Smooth muscle cell (in vitro differentiated cells): Measurements from ENCODE around the gene ZSWIM7. TPM values are rescaled to one million over a fixed set of nuclear protein-coding genes. Genes with fewer than 3 reads are reported as not detected.

Experiments used
- DNase-seq: peaks from one replicate; lab custom pipeline; 2025; ENCODE audit not compliant: unreplicated experiment; lab: John Stamatoyannopoulos, UW
- H2AFZ ChIP-seq: fragments of 200-600 bp; sonication (generic); 2 replicates; pipeline ENCODE4 v1.6.0; 2016; ENCODE audit warnings: antibody characterized with exemption, low read depth, mild to moderate bottlenecking
- H3F3A ChIP-seq: fragments of 200-600 bp; sonication (generic); 2 replicates; pipeline ENCODE4 v1.6.0; 2017; ENCODE audit warnings: antibody characterized with exemption, low read depth
- H3K27ac ChIP-seq: fragments of 200-600 bp; sonication (generic); 2 replicates; pipeline ENCODE4 v1.5.1; 2016; ENCODE audit warnings: low read depth, mild to moderate bottlenecking
- H3K27me3 ChIP-seq: fragments of 200-600 bp; sonication (generic); 2 replicates; pipeline ENCODE4 v1.6.1; 2016; ENCODE audit warnings: low read depth, mild to moderate bottlenecking
- H3K36me3 ChIP-seq: fragments of 200-600 bp; sonication (generic); 2 replicates; pipeline ENCODE4 v1.5.1; 2016; ENCODE audit warnings: low read depth
- H3K4me1 ChIP-seq: fragments of 200-600 bp; sonication (generic); 2 replicates; pipeline ENCODE4 v1.5.1; 2016; ENCODE audit warnings: low read depth
- H3K4me2 ChIP-seq: fragments of 200-600 bp; sonication (generic); 2 replicates; pipeline ENCODE4 v1.6.0; 2016; ENCODE audit warnings: mild to moderate bottlenecking
- H3K4me3 ChIP-seq: fragments of 200-600 bp; sonication (generic); 2 replicates; pipeline ENCODE4 v1.5.1; 2016; ENCODE audit warnings: mild to moderate bottlenecking
- H3K79me2 ChIP-seq: fragments of 200-600 bp; sonication (generic); 2 replicates; pipeline ENCODE4 v1.6.0; 2016; ENCODE audit warnings: low read depth, mild to moderate bottlenecking
- H3K9ac ChIP-seq: fragments of 200-600 bp; sonication (generic); 2 replicates; pipeline ENCODE4 v1.6.0; 2016; ENCODE audit warnings: low read depth
- H3K9me3 ChIP-seq: fragments of 200-600 bp; sonication (generic); replicated peaks from 2 replicates; pipeline ENCODE4 v1.5.1; 2016; ENCODE audit warnings: low read depth
- H4K20me1 ChIP-seq: fragments of 200-600 bp; sonication (generic); 2 replicates; pipeline ENCODE4 v1.6.0; 2016; ENCODE audit warnings: low read depth
- CTCF ChIP-seq: fragments of 200-600 bp; sonication (generic); IDR thresholded peaks from 2 replicates; pipeline ENCODE4 v1.5.1; 2017; ENCODE audit warnings: borderline replicate concordance, mild to moderate bottlenecking, antibody characterized with exemption; ENCODE audit not compliant: insufficient read depth, poor library complexity, severe bottlenecking
- WGBS: methylation state at CpG from one replicate; pipeline ENCODE4 v1.1.7; 2016; ENCODE audit warnings: low lambda C conversion rate; 5-methylcytosine and 5-hydroxymethylcytosine counted together
- polyA plus RNA-seq: library from polyadenylated mRNA; unstranded; fragments of >200 nt; fragmentation: Nextera tagmentation; extraction: Ambion mirVana; gene quantifications from 2 replicates; pipeline ENCODE4 v1.2.1, GENCODE V29; 2016
- total RNA-seq: library from RNA; depleted of rRNA; stranded (reverse); fragments of >200 nt; gene quantifications from 2 replicates; pipeline ENCODE4 v1.2.3, GENCODE V29; 2014

ZSWIM7 gene
- total and polyA plus RNA-seq, 2 experiments from 2014 or later: 11.7 to 23.6 TPM

GRCh38 chr17:15967706-15968399 lies 31.7 kb downstream of the ZSWIM7 start:
- WGBS: 90% methylated on average over 11 of the region's 11 CpGs

GRCh38 chr17:15966879-15967248 lies 32.6 kb downstream of the ZSWIM7 start:
- H2AFZ ChIP-seq: no peak overlapping the region
- no peak overlapping the region for H3K4me3 ChIP-seq
- H3K36me3 ChIP-seq: no peaks in the 10 kb centered on the region
- H4K20me1 ChIP-seq: peaks cover 24% of the 10 kb centered on the region
- H3K9me3 ChIP-seq: no peaks in the 10 kb centered on the region
- no peak for DNase-seq
- no peak overlapping the region for H3K27ac ChIP-seq
- peak overlapping the region; percentile 13 for H3K4me2 ChIP-seq
- H3K27me3 ChIP-seq: no peaks in the 10 kb centered on the region
- H3F3A ChIP-seq: no peaks in the 10 kb centered on the region
- no peak for TF ChIP-seq CTCF
- peaks cover 11% of the 10 kb centered on the region for H3K4me1 ChIP-seq
- peaks cover 8% of the 10 kb centered on the region for H3K79me2 ChIP-seq
- 46% methylated on average over 10 of the region's 11 CpGs for WGBS
- no peak overlapping the region for H3K9ac ChIP-seq

More at GRCh38 chr17:15967706-15968399, 31.7 kb downstream of the ZSWIM7 start:
- DNase-seq: no peak
- Histone ChIP-seq H3K27ac (no peak overlapping the region), H3K36me3 (no peaks in the 10 kb centered on the region), H3K9me3 (no peaks in the 10 kb centered on the region), H3K27me3 (no peaks in the 10 kb centered on the region), H3K9ac (no peak overlapping the region), H3K4me3 (no peak overlapping the region), H3K79me2 (peaks cover 3% of the 10 kb centered on the region), H2AFZ (no peak overlapping the region), H3F3A (no peaks in the 10 kb centered on the region), H4K20me1 (peaks cover 29% of the 10 kb centered on the region), H3K4me1 (peaks cover 11% of the 10 kb centered on the region), H3K4me2 (no peak overlapping the region)
- TF ChIP-seq CTCF: no peak

GRCh38 chr17:15966183-15966878 lies 33.2 kb downstream of the ZSWIM7 start:
- Histone ChIP-seq H3K4me2 (peak overlapping the region; percentile 13), H2AFZ (no peak overlapping the region), H3K27ac (no peak overlapping the region), H3F3A (no peaks in the 10 kb centered on the region), H3K4me3 (no peak overlapping the region), H4K20me1 (peaks cover 24% of the 10 kb centered on the region), H3K27me3 (no peaks in the 10 kb centered on the region), H3K9me3 (no peaks in the 10 kb centered on the region), H3K36me3 (no peaks in the 10 kb centered on the region), H3K9ac (no peak overlapping the region), H3K79me2 (peaks cover 8% of the 10 kb centered on the region), H3K4me1 (peaks cover 11% of the 10 kb centered on the region)
- no peak for DNase-seq
- 28% methylated on average over 13 of the region's 13 CpGs for WGBS
- TF ChIP-seq CTCF: no peak

- no peak for TF ChIP-seq CTCF
- no peaks in the 10 kb centered on the region for H3K36me3 ChIP-seq
- no peak overlapping the region for H3K4me3 ChIP-seq
- no peaks in the 10 kb centered on the region for H3F3A ChIP-seq
- H2AFZ ChIP-seq: no peak overlapping the region
- peaks cover 19% of the 10 kb centered on the region for H4K20me1 ChIP-seq
- no peak overlapping the region for H3K4me2 ChIP-seq
- no peaks in the 10 kb centered on the region for H3K9me3 ChIP-seq
- 79% methylated on average over 6 of the region's 6 CpGs for whole genome bisulfite sequencing
- no peak for DNase-seq
- peaks cover 8% of the 10 kb centered on the region for H3K79me2 ChIP-seq
- no peak overlapping the region for H3K9ac ChIP-seq
- no peak overlapping the region for H3K27ac ChIP-seq
- peaks cover 11% of the 10 kb centered on the region for H3K4me1 ChIP-seq
- no peaks in the 10 kb centered on the region for H3K27me3 ChIP-seq
Observed at GRCh38 chr17:15965528-15965927, 34.0 kb downstream of the ZSWIM7 start.
